RWPE1 (cell line): Measurements from ENCODE around the gene NOP53.
"Not testable (repeated sequence)": the region's sequence is repeated elsewhere in the genome, so short reads cannot be mapped to it uniquely, and the experiment has no call there.

Experiments used
- CTCF ChIA-PET: fragments of 350-600 bp; sonication (Branson Sonifier 250); formaldehyde crosslinking; extraction: SDS; loops from one replicate; lab custom pipeline; 2021; lab: Yijun Ruan, JAX
- POLR2A ChIA-PET: fragments of 400-600 bp; formaldehyde crosslinking; extraction: SDS; loops from one replicate; lab custom pipeline; 2020; ENCODE audit warnings: antibody characterized with exemption; ENCODE audit not compliant: low non-redundant PET; lab: Yijun Ruan, JAX
- DNase-seq: peaks from one replicate; pipeline ENCODE4 v3.0.0; 2012; ENCODE audit warnings: low spot score
- H3K27ac ChIP-seq: fragments of 450-650 bp; 2 replicates; pipeline ENCODE4 v1.5.1; 2017
- TF ChIP-seq, protein P1 (sequence below): fragments of 450-650 bp; conservative IDR thresholded peaks from 2 replicates; pipeline ENCODE4 v1.5.1; 2017; ENCODE audit warnings: low read depth, mild to moderate bottlenecking

NOP53 gene

DNA sequence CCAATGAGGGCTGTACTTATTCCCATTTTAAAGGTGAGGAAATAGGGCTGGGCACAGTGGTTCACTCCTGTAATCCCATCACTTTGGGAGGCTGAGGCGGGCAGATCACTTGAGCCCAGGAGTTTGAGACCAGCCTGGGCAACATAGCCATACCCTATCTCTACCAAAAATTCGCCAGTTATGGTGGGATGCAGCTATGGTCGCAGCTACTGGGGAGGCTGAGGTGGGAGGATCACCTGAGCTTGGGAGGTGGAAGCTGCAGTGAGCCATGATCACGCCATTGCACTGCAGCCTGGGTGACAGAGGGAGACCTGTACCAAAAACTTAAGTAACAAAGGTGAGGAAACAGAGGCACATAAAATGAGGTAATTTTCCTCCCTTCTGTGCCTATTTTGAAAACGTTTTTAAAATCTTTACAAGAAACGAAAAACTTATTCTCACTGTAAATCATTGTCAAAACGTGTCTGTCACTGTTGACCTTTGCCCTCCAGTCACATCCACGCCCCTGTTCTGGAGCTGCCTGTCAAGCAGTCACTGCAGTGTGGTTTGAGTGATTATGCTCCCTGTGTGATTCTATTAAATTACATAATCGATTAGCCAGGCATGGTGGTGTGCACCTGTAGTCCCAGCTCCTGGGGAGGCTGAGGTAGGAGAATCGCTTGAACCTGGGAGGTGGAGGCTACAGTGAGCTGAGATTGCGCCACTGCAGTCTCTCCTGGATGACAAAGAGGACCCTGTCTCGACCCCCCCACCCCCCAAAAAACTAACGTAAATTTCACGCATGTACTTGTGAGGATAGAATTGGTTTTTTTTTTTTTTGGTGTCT, 12.5 kb downstream of the NOP53 start:
- no peak for DNase-seq
- 0 out of 2 replicates have a peak overlapping the region, but pooled peaks have one; percentile 6 for H3K27ac ChIP-seq
- ChIA-PET POLR2A (interaction anchor here (0.7 kb wide), 1 partner anchor 12 kb away, joined by 5 read pairs; no protein-coding TSS in a partner anchor), CTCF (interaction anchor here (0.5 kb wide), 1 partner anchor 319 kb away, joined by 4 read pairs; no protein-coding TSS in a partner anchor)
- TF ChIP-seq, protein P1, sequence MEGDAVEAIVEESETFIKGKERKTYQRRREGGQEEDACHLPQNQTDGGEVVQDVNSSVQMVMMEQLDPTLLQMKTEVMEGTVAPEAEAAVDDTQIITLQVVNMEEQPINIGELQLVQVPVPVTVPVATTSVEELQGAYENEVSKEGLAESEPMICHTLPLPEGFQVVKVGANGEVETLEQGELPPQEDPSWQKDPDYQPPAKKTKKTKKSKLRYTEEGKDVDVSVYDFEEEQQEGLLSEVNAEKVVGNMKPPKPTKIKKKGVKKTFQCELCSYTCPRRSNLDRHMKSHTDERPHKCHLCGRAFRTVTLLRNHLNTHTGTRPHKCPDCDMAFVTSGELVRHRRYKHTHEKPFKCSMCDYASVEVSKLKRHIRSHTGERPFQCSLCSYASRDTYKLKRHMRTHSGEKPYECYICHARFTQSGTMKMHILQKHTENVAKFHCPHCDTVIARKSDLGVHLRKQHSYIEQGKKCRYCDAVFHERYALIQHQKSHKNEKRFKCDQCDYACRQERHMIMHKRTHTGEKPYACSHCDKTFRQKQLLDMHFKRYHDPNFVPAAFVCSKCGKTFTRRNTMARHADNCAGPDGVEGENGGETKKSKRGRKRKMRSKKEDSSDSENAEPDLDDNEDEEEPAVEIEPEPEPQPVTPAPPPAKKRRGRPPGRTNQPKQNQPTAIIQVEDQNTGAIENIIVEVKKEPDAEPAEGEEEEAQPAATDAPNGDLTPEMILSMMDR = no peak

DNA sequence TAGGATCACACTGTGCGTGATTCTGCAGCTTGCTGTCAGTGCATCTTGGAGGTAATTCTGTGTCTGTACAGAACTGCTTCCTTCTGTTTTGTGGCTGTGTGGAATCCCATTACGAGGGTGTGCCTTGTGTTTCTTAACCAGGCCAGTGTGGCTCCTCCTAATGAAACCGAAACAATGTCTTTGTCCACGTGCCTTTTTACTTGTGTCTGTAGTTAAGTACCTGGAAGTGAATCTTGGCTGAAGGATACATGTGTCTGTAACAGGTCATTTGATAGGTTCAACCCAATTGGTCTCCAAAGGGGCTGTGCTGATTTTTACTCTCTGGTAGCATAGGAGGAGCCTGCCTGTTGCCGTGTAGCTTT, 13.1 kb downstream of the NOP53 start:
- ChIA-PET CTCF (interaction anchor here (0.5 kb wide), 1 partner anchor 320 kb away, joined by 4 read pairs; no protein-coding TSS in a partner anchor), POLR2A (interaction anchor here (0.7 kb wide), 1 partner anchor 12 kb away, joined by 5 read pairs; no protein-coding TSS in a partner anchor)
- TF ChIP-seq, protein P1 = no peak
- H3K27ac ChIP-seq = no peak overlapping the region
- DNase-seq = no peak

DNA sequence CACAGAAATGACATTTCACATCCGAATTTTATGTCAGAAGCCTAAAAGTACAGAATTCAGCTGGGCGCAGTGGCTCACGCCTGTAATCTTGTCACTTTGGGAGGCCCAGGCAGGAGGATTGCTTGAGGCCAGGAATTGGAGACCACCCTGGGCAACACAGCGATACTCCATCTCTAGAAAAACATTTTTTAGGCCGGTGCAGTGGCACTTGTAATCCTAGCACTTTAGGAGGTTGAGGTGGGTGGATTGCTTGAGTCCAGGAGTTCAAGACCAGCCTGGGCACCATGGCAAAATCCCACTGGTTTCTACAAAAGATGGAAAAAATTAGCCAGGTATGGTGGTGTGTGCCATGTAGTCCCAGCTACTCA, 15.3 kb downstream of the NOP53 start:
- DNase-seq = no peak
- CTCF ChIA-PET = no interaction called here
- H3K27ac ChIP-seq = no peak overlapping the region
- TF ChIP-seq, protein P1 = no peak
- POLR2A ChIA-PET = no interaction called here

DNA sequence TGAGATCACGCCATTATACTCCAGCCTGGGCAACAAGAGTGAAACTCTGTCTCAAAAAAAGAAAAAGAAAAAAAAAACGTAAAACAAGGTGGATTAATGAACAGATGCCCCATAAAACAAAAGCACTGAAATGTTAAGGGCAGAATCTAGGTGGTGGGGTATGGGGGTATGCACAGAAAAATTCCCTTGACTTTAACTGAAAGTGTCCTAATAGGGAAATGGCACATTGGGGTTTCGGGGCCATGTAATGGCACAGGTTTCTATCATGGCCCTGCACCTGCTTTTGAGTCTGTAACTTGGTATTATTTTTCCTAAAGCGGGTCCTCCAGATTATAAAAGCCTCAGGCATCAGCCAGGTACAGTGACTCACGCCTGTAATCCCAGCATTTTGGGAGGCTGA, 16.2 kb downstream of the NOP53 start:
- ChIA-PET POLR2A (interaction anchor here (0.6 kb wide), 1 partner anchor 26 kb away, joined by 6 read pairs; no protein-coding TSS in a partner anchor), CTCF (no interaction called here)
- TF ChIP-seq, protein P1 = no peak
- H3K27ac ChIP-seq = no peak overlapping the region
- DNase-seq = no peak

DNA sequence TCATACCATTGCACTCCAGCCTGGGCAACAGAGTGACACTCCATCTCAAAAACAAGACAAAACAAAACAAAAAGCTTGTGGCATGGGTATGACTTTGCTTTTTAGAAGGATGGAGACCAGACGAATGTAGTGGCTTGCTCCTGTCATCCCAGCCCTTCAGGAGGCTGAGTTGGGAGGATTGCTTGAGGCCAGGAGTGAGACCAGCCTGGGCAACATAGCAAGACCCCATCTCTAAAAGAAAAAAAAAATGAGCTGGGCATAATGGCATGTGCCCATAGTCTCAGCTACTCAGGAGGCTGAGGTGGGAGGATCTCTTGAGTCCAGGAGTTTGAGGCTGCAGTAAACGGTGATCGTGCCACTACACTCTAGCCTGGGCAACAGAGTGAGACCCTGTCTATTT, 16.8 kb downstream of the NOP53 start:
- H3K27ac ChIP-seq = no peak overlapping the region
- POLR2A ChIA-PET = interaction anchor here (0.6 kb wide), 1 partner anchor 25 kb away, joined by 6 read pairs; no protein-coding TSS in a partner anchor
- DNase-seq = no peak
- TF ChIP-seq, protein P1 = no peak
- CTCF ChIA-PET = interaction anchor here (0.6 kb wide), 1 partner anchor 46 kb away, joined by 4 read pairs; no protein-coding TSS in a partner anchor

DNA sequence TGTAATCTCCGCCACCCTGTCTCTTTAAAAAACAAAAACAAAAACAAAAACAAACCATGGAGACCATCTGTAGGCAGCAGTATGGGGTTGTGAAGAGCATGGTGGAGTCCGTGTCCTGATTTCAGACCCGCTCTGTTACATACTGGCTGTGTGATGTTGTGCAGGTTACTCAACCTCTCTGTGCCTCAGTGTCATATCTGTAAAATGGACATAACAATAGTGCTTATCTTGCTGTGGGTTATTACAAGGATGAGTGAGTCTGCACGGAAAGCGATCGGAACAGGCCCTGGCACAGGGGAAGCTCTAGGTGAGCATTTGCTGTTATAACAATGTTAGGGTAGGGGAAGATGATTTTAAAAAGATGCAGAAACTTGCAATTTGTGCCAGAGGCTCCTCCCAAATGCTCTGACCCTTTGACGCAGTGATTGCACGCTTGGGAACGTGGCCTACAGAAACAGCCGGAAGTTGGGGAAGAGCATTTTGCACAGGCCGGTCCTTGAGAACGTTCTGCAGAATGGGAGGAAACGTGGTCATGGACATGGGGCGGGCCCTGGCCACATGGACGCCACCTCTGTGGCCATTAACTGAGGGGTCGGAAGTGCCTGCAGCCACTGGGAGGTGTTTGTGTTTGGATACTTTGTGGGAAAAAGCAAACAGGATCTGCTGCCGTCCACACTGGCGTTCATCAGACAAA, 17.4 kb downstream of the NOP53 start:
- CTCF ChIA-PET = interaction anchor here (0.6 kb wide), 1 partner anchor 47 kb away, joined by 4 read pairs; no protein-coding TSS in a partner anchor
- no peak for DNase-seq
- POLR2A ChIA-PET = no interaction called here
- H3K27ac ChIP-seq = no peak overlapping the region
- TF ChIP-seq, protein P1 = no peak

DNA sequence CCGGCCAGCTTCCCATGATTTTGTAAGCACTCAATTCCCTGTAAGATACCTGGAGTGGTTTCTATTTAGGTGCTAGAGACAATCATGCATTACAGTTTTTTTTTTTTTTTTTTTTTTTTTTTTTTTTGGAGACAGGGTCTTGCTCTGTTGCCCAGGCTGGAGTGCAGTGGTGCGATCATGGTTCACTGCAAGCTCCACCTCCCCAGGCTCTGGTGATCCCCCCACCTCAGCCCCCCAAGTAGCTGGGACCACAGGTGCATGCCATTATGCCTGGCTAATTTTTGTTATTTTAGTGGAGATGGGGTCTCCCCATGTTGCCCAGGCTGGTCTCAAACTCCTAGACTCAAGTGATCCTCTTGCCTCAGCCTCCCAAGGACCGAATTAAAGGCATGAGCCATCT, 19.4 kb downstream of the NOP53 start:
- POLR2A ChIA-PET, H3K27ac ChIP-seq: not testable (repeated sequence)
- CTCF ChIA-PET = interaction anchor here (0.6 to 1.1 kb wide), 4 partner anchors 9 to 840 kb away, joined by 3 to 5 read pairs (median 4); no protein-coding TSS in a partner anchor

More for the DNA sequence above, 19.4 kb downstream of the NOP53 start:
- not testable (repeated sequence) for DNase-seq
